SJSA1 (cell line): ENCODE results near the gene PHACTR1. TPM values are rescaled to one million over a fixed set of nuclear protein-coding genes. Genes with fewer than 3 reads are reported as not detected.

ENCODE experiments used
- DNase-seq, 2 experiments: peaks; one replicate each; pipeline ENCODE4 v3.0.0-alpha.2; 2015 to 2020; ENCODE audit warnings: low spot score in 2 of 2, low read depth in 1 of 2
- H3K27ac ChIP-seq: fragments of 250-450 bp; sonication (Bioruptor Pico); 2 replicates; pipeline ENCODE4 v1.5.1; 2020; ENCODE audit warnings: mild to moderate bottlenecking, moderate library complexity
- H3K27me3 ChIP-seq: fragments of 250-450 bp; sonication (Bioruptor Pico); replicated peaks from 2 replicates; pipeline ENCODE4 v1.5.1; 2020; ENCODE audit warnings: mild to moderate bottlenecking, moderate library complexity
- H3K36me3 ChIP-seq: fragments of 250-450 bp; sonication (Bioruptor Pico); 2 replicates; pipeline ENCODE4 v1.5.1; 2020; ENCODE audit warnings: mild to moderate bottlenecking
- H3K4me1 ChIP-seq: fragments of 250-450 bp; sonication (Bioruptor Pico); replicated peaks from 2 replicates; pipeline ENCODE4 v1.6.1; 2021; ENCODE audit warnings: mild to moderate bottlenecking
- H3K4me3 ChIP-seq: fragments of 250-450 bp; sonication (Bioruptor Pico); 2 replicates; pipeline ENCODE4 v1.5.1; 2020; ENCODE audit warnings: mild to moderate bottlenecking
- H3K9me3 ChIP-seq: fragments of 250-450 bp; sonication (Bioruptor Pico); replicated peaks from 2 replicates; pipeline ENCODE4 v1.5.1; 2020; ENCODE audit warnings: mild to moderate bottlenecking
- total RNA-seq: library from RNA; depleted of rRNA; stranded (reverse); fragments of >200 nt; shearing (Covaris generic); gene quantifications from 2 replicates; pipeline ENCODE4 v1.2.3, GENCODE V29; 2014

Gene PHACTR1
- total RNA-seq, 1 experiment from 2014 or later: 0.37 TPM

- H3K4me1 ChIP-seq: no peaks in the 10 kb centered on the region; the same call in 1 of the 2 replicates
- no peak overlapping the region for H3K27ac ChIP-seq
- no peak overlapping the region for H3K4me3 ChIP-seq
- no peaks in the 10 kb centered on the region for H3K36me3 ChIP-seq
- no peaks in the 10 kb centered on the region for H3K27me3 ChIP-seq
- no peaks in the 10 kb centered on the region for H3K9me3 ChIP-seq
- no peak for DNase-seq
Measured at GRCh38 chr6:12947151-12947871, 230.7 kb downstream of the PHACTR1 start.

DNA sequence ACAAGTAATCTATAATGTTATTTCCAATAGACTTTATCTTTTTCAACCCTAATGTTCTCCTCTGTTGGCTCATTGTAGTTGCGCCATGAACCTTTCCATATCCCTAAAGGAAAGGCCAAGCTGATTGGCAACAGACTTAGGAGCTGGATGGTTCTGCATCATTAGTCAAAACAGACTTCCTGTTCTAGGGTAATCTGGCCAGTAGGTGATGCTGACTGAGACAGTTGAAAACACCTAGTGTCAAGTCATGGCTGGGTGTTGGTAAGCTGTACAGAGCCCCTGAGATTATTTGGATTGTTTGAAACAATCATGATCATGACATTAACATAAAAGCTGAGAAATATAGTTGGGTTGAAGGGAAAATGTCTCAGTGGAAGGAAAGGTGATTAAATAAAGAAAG lies 231.4 kb downstream of the PHACTR1 start:
- Histone ChIP-seq H3K27me3 (no peaks in the 10 kb centered on the region), H3K27ac (no peak overlapping the region), H3K9me3 (no peaks in the 10 kb centered on the region), H3K4me1 (no peaks in the 10 kb centered on the region; the same call in 1 of the 2 replicates), H3K4me3 (no peak overlapping the region), H3K36me3 (no peaks in the 10 kb centered on the region)
- DNase-seq: no peak

- Histone ChIP-seq H3K9me3 (no peaks in the 10 kb centered on the region), H3K27ac (no peak overlapping the region), H3K36me3 (no peaks in the 10 kb centered on the region), H3K4me1 (no peaks in the 10 kb centered on the region; the same call in 1 of the 2 replicates), H3K27me3 (no peaks in the 10 kb centered on the region; the same call in 1 of the 2 replicates), H3K4me3 (no peak overlapping the region)
- no peak for DNase-seq
Measured at GRCh38 chr6:12950976-12951375, 234.4 kb downstream of the PHACTR1 start.

GRCh38 chr6:12951415-12951814 lies 234.8 kb downstream of the PHACTR1 start:
- Histone ChIP-seq H3K4me3 (no peak overlapping the region), H3K27ac (no peak overlapping the region), H3K4me1 (no peaks in the 10 kb centered on the region; the same call in 1 of the 2 replicates), H3K9me3 (no peaks in the 10 kb centered on the region), H3K36me3 (no peaks in the 10 kb centered on the region), H3K27me3 (no peaks in the 10 kb centered on the region; the same call in 1 of the 2 replicates)
- DNase-seq: no peak

DNA sequence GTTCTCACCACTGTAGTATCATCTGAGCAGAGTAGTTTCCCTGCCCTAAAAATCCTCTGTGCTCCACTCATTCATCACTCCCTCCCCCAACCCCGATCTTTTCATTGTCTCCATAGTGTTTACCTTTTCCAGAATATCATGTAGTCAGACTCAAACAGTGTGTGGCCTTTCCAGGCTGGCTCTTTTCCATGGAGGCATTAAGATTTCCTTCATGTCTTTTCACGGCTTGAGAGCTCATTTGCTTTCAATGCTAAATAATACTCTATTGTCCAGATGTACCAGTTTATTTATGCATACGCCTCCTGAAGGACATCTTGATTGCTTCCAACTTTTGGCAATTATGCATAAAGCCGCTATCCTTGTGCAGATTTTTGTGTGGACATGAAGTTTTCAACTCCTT lies 235.8 kb downstream of the PHACTR1 start:
- peaks cover under 1% of the 10 kb centered on the region; the same call in 1 of the 2 replicates for H3K4me1 ChIP-seq
- H3K27ac ChIP-seq: no peak overlapping the region
- H3K27me3 ChIP-seq: peaks cover under 1% of the 10 kb centered on the region
- H3K36me3 ChIP-seq: no peaks in the 10 kb centered on the region
- DNase-seq: peak in 1 of 2 experiments; percentile 2
- H3K9me3 ChIP-seq: no peaks in the 10 kb centered on the region
- H3K4me3 ChIP-seq: no peak overlapping the region

DNA sequence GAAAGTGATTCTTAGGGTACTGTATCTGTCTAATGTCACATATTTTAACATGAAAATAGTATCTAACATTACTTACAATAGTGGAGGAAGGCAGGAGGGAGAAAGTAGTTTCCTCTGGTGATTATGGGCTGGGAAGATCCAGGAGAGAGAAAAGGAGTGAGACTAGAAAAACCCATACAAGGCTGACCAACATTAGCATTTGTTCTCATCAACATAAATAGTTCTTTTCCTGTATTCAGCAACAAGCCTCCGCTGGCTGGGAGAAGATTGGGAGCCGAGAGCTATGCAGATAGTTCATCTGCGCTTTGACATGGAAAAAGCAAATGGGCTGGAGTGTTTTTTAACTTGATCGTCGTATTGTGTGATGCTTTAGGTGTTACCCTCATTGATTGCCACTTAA lies 239.4 kb downstream of the PHACTR1 start:
- Histone ChIP-seq H3K27ac (no peak overlapping the region), H3K4me1 (peaks cover 7% of the 10 kb centered on the region; the same call in 1 of the 2 replicates), H3K9me3 (no peaks in the 10 kb centered on the region), H3K36me3 (no peaks in the 10 kb centered on the region), H3K27me3 (peaks cover 11% of the 10 kb centered on the region), H3K4me3 (no peak overlapping the region)
- DNase-seq: no peak

GRCh38 chr6:12956991-12957320 lies 240.4 kb downstream of the PHACTR1 start:
- no peak for DNase-seq
- no peaks in the 10 kb centered on the region for H3K9me3 ChIP-seq
- H3K27me3 ChIP-seq: peaks cover 11% of the 10 kb centered on the region
- H3K4me3 ChIP-seq: peak overlapping the region; percentile 38
- no peak overlapping the region for H3K27ac ChIP-seq
- H3K36me3 ChIP-seq: no peaks in the 10 kb centered on the region
- H3K4me1 ChIP-seq: peaks cover 7% of the 10 kb centered on the region; the same call in 1 of the 2 replicates

- Histone ChIP-seq H3K27me3 (peaks cover 11% of the 10 kb centered on the region), H3K36me3 (no peaks in the 10 kb centered on the region), H3K27ac (no peak overlapping the region), H3K4me3 (peak overlapping the region; percentile 38), H3K4me1 (peaks cover 7% of the 10 kb centered on the region; the same call in 1 of the 2 replicates), H3K9me3 (no peaks in the 10 kb centered on the region)
- DNase-seq: peak in 1 of 2 experiments; percentile 21
Measured at GRCh38 chr6:12957321-12958051, 240.9 kb downstream of the PHACTR1 start.

- Histone ChIP-seq H3K4me3 (peak overlapping the region; percentile 38), H3K27ac (no peak overlapping the region)
- DNase-seq: no peak
Measured at GRCh38 chr6:12958052-12958706, 241.6 kb downstream of the PHACTR1 start.

DNA sequence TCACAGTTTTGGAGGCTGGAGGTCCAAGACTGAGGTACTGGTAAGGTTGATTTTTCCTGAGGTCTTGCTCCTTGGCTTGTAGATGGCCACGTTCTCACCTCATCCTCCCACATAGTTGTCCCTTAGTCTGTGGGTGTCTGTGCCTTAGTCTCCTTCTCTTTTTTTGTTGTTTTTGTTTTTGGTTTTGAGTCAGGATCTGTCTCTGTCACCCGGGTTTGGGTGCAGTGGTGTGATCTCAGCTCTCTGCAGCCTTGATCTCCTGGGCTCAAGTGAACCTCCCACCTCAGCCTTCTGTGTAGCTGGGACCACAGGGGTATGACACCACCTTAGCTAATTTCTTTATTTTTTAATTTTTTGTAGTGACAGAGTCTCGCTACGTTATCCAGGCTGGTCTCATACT lies 245.2 kb downstream of the PHACTR1 start:
- H3K27ac ChIP-seq: no peak overlapping the region
- H3K36me3 ChIP-seq: no peaks in the 10 kb centered on the region
- no peak for DNase-seq

More at GRCh38 chr6:12958052-12958706, 241.6 kb downstream of the PHACTR1 start:
- H3K4me1 ChIP-seq: peaks cover 7% of the 10 kb centered on the region; the same call in 1 of the 2 replicates
- H3K27me3 ChIP-seq: peaks cover 11% of the 10 kb centered on the region
- H3K9me3 ChIP-seq: no peaks in the 10 kb centered on the region
- no peaks in the 10 kb centered on the region for H3K36me3 ChIP-seq

DNA sequence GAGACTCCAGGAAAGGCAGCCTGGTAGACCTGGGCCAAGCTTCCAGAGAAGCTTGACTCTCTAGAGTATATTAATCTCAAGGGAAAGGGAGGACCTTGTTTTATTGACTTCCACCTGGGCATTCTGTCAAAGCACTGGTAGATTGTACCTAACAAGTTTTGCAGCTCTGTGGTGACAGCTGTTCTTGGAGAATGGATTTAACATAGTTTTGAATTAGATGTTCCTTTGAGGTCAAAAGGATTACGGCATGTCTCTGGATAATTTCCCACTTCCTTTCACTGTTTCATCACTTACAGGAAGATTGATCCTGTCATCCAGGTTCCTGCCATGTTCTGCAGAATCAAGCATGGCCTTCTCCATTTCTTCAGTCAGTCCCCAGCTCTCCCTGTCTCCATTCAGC lies 246.0 kb downstream of the PHACTR1 start:
- H3K27ac ChIP-seq: no peak overlapping the region
- H3K36me3 ChIP-seq: no peaks in the 10 kb centered on the region
- no peak overlapping the region for H3K4me3 ChIP-seq
- no peak for DNase-seq
- H3K9me3 ChIP-seq: no peaks in the 10 kb centered on the region
- peaks cover 4% of the 10 kb centered on the region; the same call in 1 of the 2 replicates for H3K4me1 ChIP-seq
- H3K27me3 ChIP-seq: peaks cover 8% of the 10 kb centered on the region

More for the DNA sequence above, 245.2 kb downstream of the PHACTR1 start:
- peaks cover 7% of the 10 kb centered on the region; the same call in 1 of the 2 replicates for H3K4me1 ChIP-seq
- H3K27me3 ChIP-seq: peaks cover 11% of the 10 kb centered on the region
- no peak overlapping the region for H3K4me3 ChIP-seq
- no peaks in the 10 kb centered on the region for H3K9me3 ChIP-seq

DNA sequence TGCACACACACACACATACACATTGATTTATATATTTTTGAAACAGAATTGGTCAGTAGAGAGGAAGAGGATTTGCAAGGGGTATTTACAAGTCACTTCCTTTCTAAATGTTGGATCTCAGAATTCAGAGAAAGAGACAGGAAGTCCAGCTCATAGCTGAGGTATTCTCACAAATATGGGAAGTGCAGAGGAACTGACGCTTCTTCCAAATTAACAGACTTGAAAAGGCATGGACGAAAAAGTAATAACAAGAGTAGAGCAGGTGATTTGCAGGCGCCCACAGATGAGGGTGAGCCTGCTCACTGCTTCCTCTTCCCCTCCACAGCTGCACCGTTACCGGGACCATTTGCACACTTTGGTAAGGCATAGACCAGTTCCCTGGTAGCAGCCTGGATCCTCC lies 246.4 kb downstream of the PHACTR1 start:
- no peak for DNase-seq
- Histone ChIP-seq H3K27ac (no peak overlapping the region), H3K4me1 (no peaks in the 10 kb centered on the region; the same call in 1 of the 2 replicates), H3K36me3 (no peaks in the 10 kb centered on the region), H3K4me3 (no peak overlapping the region), H3K9me3 (no peaks in the 10 kb centered on the region), H3K27me3 (peaks cover 3% of the 10 kb centered on the region)

DNA sequence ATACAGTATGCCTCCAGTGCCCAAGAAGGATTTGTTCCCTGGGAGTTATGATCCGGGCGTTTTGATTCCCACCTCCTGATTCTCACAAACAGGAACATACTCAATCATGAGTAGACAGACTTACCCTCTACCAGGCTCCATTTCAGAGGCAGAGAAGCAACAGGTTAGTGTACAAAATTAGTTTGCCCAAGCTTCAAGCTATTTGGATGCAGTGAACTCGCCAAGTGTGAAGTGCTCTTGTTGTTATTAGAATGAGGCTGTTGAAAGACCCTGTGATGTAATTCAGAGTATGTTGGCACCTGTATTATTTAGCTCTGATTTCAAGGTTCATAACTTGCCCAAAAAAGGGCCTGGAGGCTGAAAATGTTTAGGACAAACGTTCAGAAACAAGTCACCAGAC lies 247.0 kb downstream of the PHACTR1 start:
- DNase-seq: no peak
- Histone ChIP-seq H3K36me3 (no peaks in the 10 kb centered on the region), H3K4me1 (no peaks in the 10 kb centered on the region), H3K27ac (no peak overlapping the region), H3K27me3 (no peaks in the 10 kb centered on the region), H3K9me3 (no peaks in the 10 kb centered on the region), H3K4me3 (no peak overlapping the region)

DNA sequence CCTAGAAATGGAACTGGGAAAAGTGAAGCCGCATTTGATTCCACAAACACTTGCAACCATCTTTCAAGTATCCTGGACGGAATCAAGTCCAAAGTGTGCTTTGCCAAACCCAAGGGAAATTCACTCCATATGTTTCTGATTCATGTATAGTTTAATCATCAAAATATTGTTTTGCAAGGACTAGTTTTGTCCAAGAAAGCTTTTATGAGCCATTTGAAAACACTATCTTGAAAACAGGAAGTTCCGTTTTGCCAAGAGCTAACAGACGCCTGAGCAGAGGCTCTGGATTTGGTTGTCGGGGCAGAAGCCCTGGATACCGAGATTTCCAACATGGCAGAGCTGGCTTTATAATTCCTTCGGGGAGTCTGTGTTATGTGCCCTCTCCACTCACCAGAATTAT lies 251.1 kb downstream of the PHACTR1 start:
- Histone ChIP-seq H3K4me3 (no peak overlapping the region), H3K27me3 (no peaks in the 10 kb centered on the region), H3K4me1 (no peaks in the 10 kb centered on the region), H3K27ac (no peak overlapping the region), H3K36me3 (no peaks in the 10 kb centered on the region), H3K9me3 (no peaks in the 10 kb centered on the region)
- no peak for DNase-seq
